Posterior vena cava (tissue), 2 donors: Measurements from ENCODE around the gene OOEP. TPM values are rescaled to one million over a fixed set of nuclear protein-coding genes. Genes with fewer than 3 reads are reported as not detected.

Experiments
- DNase-seq: peaks from one replicate; pipeline ENCODE4 v3.0.0-alpha.2; 2020; ENCODE audit warnings: low spot score
- intact Hi-C, 2 donors: fragments of 100-400 bp; cut with DNase I; formaldehyde crosslinking; loops; one replicate each; pipeline versions ENCODE4 v1.14.1 to v1.14.2; 2022 to 2023
- total RNA-seq, 2 donors: library from RNA; stranded (reverse); fragmentation: NEBNext Ultra II Directional; extraction: Animal tissue kit (Norgen Biotek cat#: 25700); gene quantifications; one replicate each; pipeline ENCODE4 v1.2.1, GENCODE V29; 2021
- donor health status: DM: yes; HTN: yes; CAD: no.
- donor health status: DM: yes; HTN: yes; CAD: no.

The OOEP gene
- total RNA-seq, 2 donors from 2014 or later: 0.24 TPM; not detected in 1

DNA sequence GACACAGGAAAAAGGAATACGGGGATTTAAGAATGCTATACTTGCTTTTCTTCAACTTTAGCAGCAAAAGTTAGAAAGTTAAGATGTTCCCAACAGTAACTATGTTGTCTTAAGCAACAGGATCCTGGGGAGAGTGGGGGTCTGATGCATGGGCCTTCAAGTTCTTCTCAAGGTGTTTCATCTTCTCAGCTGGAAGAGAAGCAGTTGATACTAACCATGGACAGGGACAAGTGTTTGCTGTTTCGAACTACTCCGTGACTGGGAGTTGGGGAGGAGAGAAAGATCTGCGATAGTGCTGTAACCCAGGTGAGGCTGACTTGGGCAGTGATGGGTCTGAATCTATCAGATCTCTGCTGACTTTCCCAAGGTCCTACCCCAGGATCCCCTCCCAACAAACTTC is 1.0 kb downstream of the OOEP start:
- no peak for DNase-seq
- intact Hi-C loops: no loop called here

GRCh38 chr6:73367761-73368355 is 1.8 kb downstream of the OOEP start:
- intact Hi-C loops: no loop called here

GRCh38 chr6:73364549-73364948 is 5.1 kb downstream of the OOEP start:
- DNase-seq: no peak
- intact Hi-C loops: no loop called here

More at GRCh38 chr6:73367761-73368355, 1.8 kb downstream of the OOEP start:
- no peak for DNase-seq

DNA sequence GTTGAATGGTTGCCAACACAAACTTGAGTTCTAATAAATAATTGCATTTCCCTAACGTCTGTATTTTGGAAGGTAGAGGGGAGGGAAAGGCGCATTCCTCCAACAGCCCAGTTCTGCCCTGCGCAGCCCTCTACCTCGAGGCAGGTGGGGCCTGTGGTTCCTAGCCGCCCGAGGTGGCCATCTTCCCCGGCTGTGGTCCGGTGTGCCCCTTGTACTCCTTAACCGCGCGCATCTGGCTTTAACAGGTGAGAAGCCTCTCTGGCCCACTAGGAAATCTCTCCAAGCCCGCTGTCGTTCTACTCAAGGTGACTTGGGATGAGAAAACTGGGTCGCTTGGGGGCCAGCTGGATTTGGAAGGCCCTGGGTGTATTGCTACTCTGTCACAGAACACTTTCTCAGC is 5.6 kb downstream of the OOEP start:
- DNase-seq: no peak
- intact Hi-C loops: no loop called here

- DNase-seq: no peak
- intact Hi-C loops: no loop called here
Observed at GRCh38 chr6:73363537-73363875, 6.2 kb downstream of the OOEP start.

GRCh38 chr6:73362869-73363536 is 6.7 kb downstream of the OOEP start:
- no peak for DNase-seq
- intact Hi-C loops: no loop called here

DNA sequence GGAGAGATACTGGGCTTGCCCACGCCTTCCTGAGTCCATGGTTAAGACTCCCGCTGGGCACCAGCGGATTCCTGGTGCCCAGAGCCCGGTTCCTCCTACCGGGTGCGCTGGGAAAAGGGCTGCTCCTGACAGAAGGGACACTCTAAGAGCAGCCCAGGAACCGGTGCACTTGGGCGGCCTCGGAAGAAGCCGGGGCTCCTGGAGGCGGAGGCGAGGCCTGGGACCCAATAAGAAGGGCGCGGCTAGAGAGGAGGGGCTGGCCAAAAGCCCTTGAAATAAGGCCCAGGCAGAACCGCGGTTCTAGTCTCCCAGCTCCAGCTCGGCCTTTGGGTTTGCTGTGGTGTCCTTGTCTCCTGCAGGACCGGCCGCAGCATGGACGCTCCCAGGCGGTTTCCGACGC is 7.3 kb downstream of the OOEP start, which contains the start of gene KHDC3L:
KHDC3L (plus strand) TSS at position 301 of the 400 bp plus-strand sequence; CDS start at position 373, 72 bp downstream.
- intact Hi-C loops: no loop called here

GRCh38 chr6:73353636-73354593 is 15.8 kb downstream of the OOEP start, which contains the start of gene DPPA5:
TSS of gene DPPA5 (minus strand) at chr6:73354276. CDS start at chr6:73354225, 51 bp downstream.
- DNase-seq: no peak
- intact Hi-C loops: no loop called here

More for the DNA sequence above, 7.3 kb downstream of the OOEP start, which contains the start of gene KHDC3L:
- DNase-seq: no peak

DNA sequence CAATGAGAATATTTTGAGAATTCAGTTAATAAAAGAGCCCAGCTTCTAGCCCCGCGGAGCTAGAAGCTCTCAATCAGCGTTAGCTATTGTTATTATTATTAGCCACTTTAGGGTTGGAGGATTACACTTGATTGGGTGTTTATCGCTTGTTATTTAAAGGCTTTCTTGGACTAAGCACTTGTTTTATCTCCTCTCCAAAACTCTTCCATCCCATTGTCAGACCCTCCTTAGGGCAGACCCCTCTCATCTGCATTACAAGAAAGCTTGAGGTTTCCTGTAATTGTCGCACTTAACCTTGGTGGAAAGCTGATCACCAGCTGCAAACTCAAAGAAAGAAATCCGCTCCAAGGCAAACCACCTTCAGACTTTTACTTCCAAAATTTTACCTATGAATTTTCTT is 20.4 kb downstream of the OOEP start:
- intact Hi-C loops: no loop called here
- no peak for DNase-seq

GRCh38 chr6:73348550-73349204 is 21.0 kb downstream of the OOEP start:
- DNase-seq: no peak
- intact Hi-C loops: no loop called here

DNA sequence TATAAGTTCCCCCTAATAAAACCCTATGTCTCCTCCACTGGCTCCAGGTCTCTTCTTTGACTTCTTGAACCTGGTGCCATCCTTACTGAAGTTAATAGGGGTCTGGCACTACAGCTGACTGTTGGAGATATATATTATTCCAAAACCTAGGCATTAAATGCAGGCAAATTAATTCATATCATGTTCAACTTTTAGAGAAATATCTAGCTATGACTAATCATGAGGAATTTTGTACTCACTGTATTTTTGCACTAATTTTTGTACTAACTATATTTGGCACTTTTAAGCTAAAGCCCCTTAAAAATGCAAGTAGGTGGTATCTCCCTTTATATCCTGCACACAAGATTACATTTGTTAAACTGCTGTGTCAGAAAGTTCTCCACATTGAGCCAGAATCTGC is 26.5 kb downstream of the OOEP start:
- DNase-seq: no peak
- intact Hi-C loops: no loop called here

GRCh38 chr6:73342174-73342573 is 27.5 kb downstream of the OOEP start:
- DNase-seq: no peak
- intact Hi-C loops: loop anchor here in 1 of 2 donors (1.0 kb wide), 1 partner anchor 28 kb away; no protein-coding TSS in a partner anchor

GRCh38 chr6:73341335-73341734 is 28.4 kb downstream of the OOEP start:
- no peak for DNase-seq
- intact Hi-C loops: no loop called here

- DNase-seq: no peak
- intact Hi-C loops: no loop called here
Observed at GRCh38 chr6:73340048-73340447, 29.6 kb downstream of the OOEP start.

GRCh38 chr6:73339340-73339739 is 30.4 kb downstream of the OOEP start:
- intact Hi-C loops: no loop called here
- no peak for DNase-seq

- no peak for DNase-seq
- intact Hi-C loops: no loop called here
Observed at GRCh38 chr6:73329201-73329600, 40.5 kb downstream of the OOEP start.

- no peak for DNase-seq
- intact Hi-C loops: no loop called here
Observed at GRCh38 chr6:73328790-73329189, 40.9 kb downstream of the OOEP start.

- no peak for DNase-seq
- intact Hi-C loops: no loop called here
Observed at GRCh38 chr6:73325656-73326055, 44.0 kb downstream of the OOEP start.

- no peak for DNase-seq
- intact Hi-C loops: no loop called here
Observed at GRCh38 chr6:73323323-73323722, 46.4 kb downstream of the OOEP start.
